HAP-1 (cell line): ENCODE results near the gene POU1F1.
"Not testable (repeated sequence)": the region's sequence is repeated elsewhere in the genome, so short reads cannot be mapped to it uniquely, and the experiment has no call there.

ENCODE experiments used
- DNase-seq, 2 experiments: peaks; one replicate each; pipeline ENCODE4 v3.0.0-alpha.2; 2016 to 2020; ENCODE audit warnings: low spot score in 2 of 2
- H3K27me3 ChIP-seq: fragments of 250-450 bp; sonication (Bioruptor Pico); 2 replicates; pipeline ENCODE4 v1.5.1; 2020; ENCODE audit warnings: low read depth, mild to moderate bottlenecking, moderate library complexity
- H3K36me3 ChIP-seq: fragments of 250-450 bp; sonication (Bioruptor Pico); replicated peaks from 2 replicates; pipeline ENCODE4 v1.5.1; 2020; ENCODE audit warnings: mild to moderate bottlenecking
- H3K4me1 ChIP-seq: fragments of 250-450 bp; sonication (Bioruptor Pico); 2 replicates; pipeline ENCODE4 v1.5.1; 2020; ENCODE audit warnings: mild to moderate bottlenecking
- H3K4me3 ChIP-seq: fragments of 250-450 bp; sonication (Bioruptor Pico); 2 replicates; pipeline ENCODE4 v1.5.1; 2020; ENCODE audit warnings: mild to moderate bottlenecking, moderate library complexity
- H3K9me3 ChIP-seq: fragments of 250-450 bp; sonication (Bioruptor Pico); 2 replicates; pipeline ENCODE4 v1.5.1; 2020; ENCODE audit warnings: mild to moderate bottlenecking, moderate library complexity
- in situ Hi-C: fragments of 300-500 bp; cut with MboI; formaldehyde crosslinking; loops from 3 replicates; pipeline ENCODE4 v1.14.3; 2020; ENCODE audit warnings: low sequenced_read_pairs, inconsistent platforms, mixed read lengths

POU1F1 gene

GRCh38 chr3:87272718-87273341, 3.6 kb downstream of the POU1F1 start:
- in situ Hi-C loops, result no loop called here
- Histone ChIP-seq H3K27me3 (no peaks in the 10 kb centered on the region), H3K4me3 (no peak overlapping the region), H3K4me1 (no peaks in the 10 kb centered on the region), H3K36me3 (no peaks in the 10 kb centered on the region), H3K9me3 (no peaks in the 10 kb centered on the region)
- DNase-seq, result no peak

GRCh38 chr3:87270908-87271700, 5.3 kb downstream of the POU1F1 start:
- no peak for DNase-seq
- no peaks in the 10 kb centered on the region for H3K9me3 ChIP-seq
- H3K4me3 ChIP-seq, result no peak overlapping the region
- in situ Hi-C loops, result no loop called here
- no peaks in the 10 kb centered on the region for H3K27me3 ChIP-seq
- H3K4me1 ChIP-seq, result no peaks in the 10 kb centered on the region
- H3K36me3 ChIP-seq, result no peaks in the 10 kb centered on the region

GRCh38 chr3:87269723-87270122, 6.7 kb downstream of the POU1F1 start:
- in situ Hi-C loops, result no loop called here
- H3K9me3 ChIP-seq, result no peaks in the 10 kb centered on the region
- H3K4me3 ChIP-seq, result no peak overlapping the region
- H3K36me3 ChIP-seq, result no peaks in the 10 kb centered on the region
- no peak for DNase-seq
- H3K27me3 ChIP-seq, result no peaks in the 10 kb centered on the region
- H3K4me1 ChIP-seq, result no peaks in the 10 kb centered on the region

GRCh38 chr3:87268646-87269211, 7.7 kb downstream of the POU1F1 start:
- DNase-seq, result no peak
- Histone ChIP-seq H3K27me3 (no peaks in the 10 kb centered on the region), H3K4me3 (no peak overlapping the region), H3K36me3 (no peaks in the 10 kb centered on the region), H3K4me1 (no peaks in the 10 kb centered on the region), H3K9me3 (no peaks in the 10 kb centered on the region)
- in situ Hi-C loops, result no loop called here

- no peaks in the 10 kb centered on the region for H3K27me3 ChIP-seq
- no peak for DNase-seq
- H3K4me1 ChIP-seq, result no peaks in the 10 kb centered on the region
- H3K4me3 ChIP-seq, result no peak overlapping the region
- in situ Hi-C loops, result no loop called here
- no peaks in the 10 kb centered on the region for H3K9me3 ChIP-seq
- H3K36me3 ChIP-seq, result no peaks in the 10 kb centered on the region
These were observed 8.3 kb downstream of the POU1F1 start for GRCh38 chr3:87267953-87268645.

- no peaks in the 10 kb centered on the region for H3K9me3 ChIP-seq
- H3K4me3 ChIP-seq, result no peak overlapping the region
- no peak for DNase-seq
- H3K4me1 ChIP-seq, result no peaks in the 10 kb centered on the region
- no peaks in the 10 kb centered on the region for H3K27me3 ChIP-seq
- no peaks in the 10 kb centered on the region for H3K36me3 ChIP-seq
- in situ Hi-C loops, result no loop called here
These were observed 14.5 kb downstream of the POU1F1 start for GRCh38 chr3:87261925-87262324.

GRCh38 chr3:87260270-87260669, 16.1 kb downstream of the POU1F1 start:
- peak; percentile 72 to 75 for DNase-seq
- no peaks in the 10 kb centered on the region for H3K36me3 ChIP-seq
- no peaks in the 10 kb centered on the region for H3K27me3 ChIP-seq
- no peaks in the 10 kb centered on the region for H3K4me1 ChIP-seq
- no peak overlapping the region for H3K4me3 ChIP-seq
- in situ Hi-C loops, result no loop called here
- H3K9me3 ChIP-seq, result no peaks in the 10 kb centered on the region

GRCh38 chr3:87250009-87250408, 26.4 kb downstream of the POU1F1 start:
- in situ Hi-C loops, result no loop called here
- no peak for DNase-seq
- Histone ChIP-seq H3K4me3 (no peak overlapping the region), H3K36me3 (peaks cover 17% of the 10 kb centered on the region), H3K9me3 (no peaks in the 10 kb centered on the region), H3K27me3 (no peaks in the 10 kb centered on the region), H3K4me1 (no peaks in the 10 kb centered on the region)

GRCh38 chr3:87248831-87249230, 27.6 kb downstream of the POU1F1 start:
- H3K9me3 ChIP-seq, result no peaks in the 10 kb centered on the region
- in situ Hi-C loops, result no loop called here
- no peak for DNase-seq
- H3K4me1 ChIP-seq, result no peaks in the 10 kb centered on the region
- H3K4me3 ChIP-seq, result no peak overlapping the region
- H3K27me3 ChIP-seq, result no peaks in the 10 kb centered on the region
- peaks cover 14% of the 10 kb centered on the region for H3K36me3 ChIP-seq

GRCh38 chr3:87248231-87248630, 28.2 kb downstream of the POU1F1 start:
- H3K4me3 ChIP-seq, H3K9me3 ChIP-seq, in situ Hi-C loops, H3K4me1 ChIP-seq, H3K27me3 ChIP-seq, DNase-seq: not testable (repeated sequence)
- peaks cover 14% of the 10 kb centered on the region for H3K36me3 ChIP-seq

GRCh38 chr3:87247430-87247773, 29.0 kb downstream of the POU1F1 start:
- H3K4me1 ChIP-seq, result peaks cover 6% of the 10 kb centered on the region
- no peak overlapping the region for H3K4me3 ChIP-seq
- H3K36me3 ChIP-seq, result peaks cover 14% of the 10 kb centered on the region
- in situ Hi-C loops, result no loop called here
- no peak for DNase-seq
- no peaks in the 10 kb centered on the region for H3K27me3 ChIP-seq
- no peaks in the 10 kb centered on the region for H3K9me3 ChIP-seq

GRCh38 chr3:87246662-87247429, 29.5 kb downstream of the POU1F1 start:
- no peak for DNase-seq
- H3K27me3 ChIP-seq, result no peaks in the 10 kb centered on the region
- H3K9me3 ChIP-seq, result no peaks in the 10 kb centered on the region
- peaks cover 14% of the 10 kb centered on the region for H3K36me3 ChIP-seq
- peaks cover 7% of the 10 kb centered on the region for H3K4me1 ChIP-seq
- in situ Hi-C loops, result no loop called here
- H3K4me3 ChIP-seq, result no peak overlapping the region

- H3K36me3 ChIP-seq, result no peaks in the 10 kb centered on the region; the same call in 1 of the 2 replicates
- no peak overlapping the region for H3K4me3 ChIP-seq
- H3K27me3 ChIP-seq, result no peaks in the 10 kb centered on the region
- no peaks in the 10 kb centered on the region for H3K9me3 ChIP-seq
- H3K4me1 ChIP-seq, result no peaks in the 10 kb centered on the region
- in situ Hi-C loops, result no loop called here
- no peak for DNase-seq
These were observed 40.3 kb downstream of the POU1F1 start for GRCh38 chr3:87236093-87236492.
